HepG2 (cell line): Measurements from ENCODE around the gene CYTH1. TPM values are rescaled to one million over a fixed set of nuclear protein-coding genes. Genes with fewer than 3 reads are reported as not detected.
A peak's percentile ranks its signal among the peaks of the same experiment; 100 is the strongest.

Experiments
- CHD2 ChIP-seq: IDR thresholded peaks from 2 replicates; pipeline ENCODE4 v1.6.1; 2011; ENCODE audit warnings: low read depth, low read length, improper control_type of control experiment
- HMG20B ChIP-seq: conservative IDR thresholded peaks from 2 replicates; pipeline ENCODE4 v1.6.1; 2016; ENCODE audit warnings: missing genetic modification reagents, missing compliant biosample characterization
- HNF4G ChIP-seq, 2 experiments: sonication (generic) in 1 of 2; formaldehyde crosslinking in 1 of 2; IDR thresholded peaks; 2 replicates each; pipeline versions ENCODE4 v1.4.0 to v1.6.1; 2011 to 2020; ENCODE audit warnings: borderline replicate concordance in 2 of 2, low read depth in 2 of 2, mild to moderate bottlenecking in 2 of 2, low read length in 1 of 2, missing genetic modification reagents in 1 of 2, moderate library complexity in 1 of 2
- ISL2 ChIP-seq: sonication (generic); formaldehyde crosslinking; IDR thresholded peaks from 2 replicates; pipeline ENCODE4 v1.5.0; 2020; ENCODE audit warnings: missing genetic modification reagents
- NCOA2 ChIP-seq: sonication (generic); formaldehyde crosslinking; IDR thresholded peaks from 2 replicates; pipeline ENCODE4 v1.8.0; 2022; ENCODE audit warnings: inconsistent platforms
- NCOR1 ChIP-seq: fragments of 200-600 bp; sonication (generic); IDR thresholded peaks from 2 replicates; pipeline ENCODE4 v1.7.0; 2017; ENCODE audit warnings: antibody characterized with exemption, low read length, borderline replicate concordance
- RARA ChIP-seq: IDR thresholded peaks from 2 replicates; pipeline ENCODE4 v1.6.1; 2016; ENCODE audit warnings: missing genetic modification reagents, missing compliant biosample characterization
- SIN3A ChIP-seq: IDR thresholded peaks from 2 replicates; pipeline ENCODE4 v1.6.1; 2011; ENCODE audit warnings: low read depth, mild to moderate bottlenecking, control low read depth, low read length, borderline replicate concordance
- SMARCC2 ChIP-seq: fragments of 450-650 bp; IDR thresholded peaks from 2 replicates; pipeline ENCODE4 v1.6.1; 2017; ENCODE audit warnings: antibody characterized with exemption, mild to moderate bottlenecking
- SP5 ChIP-seq: IDR thresholded peaks from 2 replicates; pipeline ENCODE4 v1.6.1; 2016; ENCODE audit warnings: low read depth, borderline replicate concordance
- ZBTB7B ChIP-seq: sonication (generic); formaldehyde crosslinking; IDR thresholded peaks from 2 replicates; pipeline ENCODE4 v1.4.0; 2020; ENCODE audit warnings: missing genetic modification reagents
- ZFYVE20 ChIP-seq: sonication (generic); formaldehyde crosslinking; IDR thresholded peaks from 2 replicates; pipeline ENCODE4 v1.8.0; 2023; ENCODE audit warnings: low read depth, mild to moderate bottlenecking, moderate library complexity, missing genetic modification reagents, borderline replicate concordance
- ZNF33A ChIP-seq: sonication (generic); formaldehyde crosslinking; IDR thresholded peaks from 2 replicates; pipeline ENCODE4 v1.5.1; 2020; ENCODE audit warnings: missing genetic modification reagents, mild to moderate bottlenecking, moderate library complexity, borderline replicate concordance
- ZNF431 ChIP-seq: sonication (generic); formaldehyde crosslinking; IDR thresholded peaks from 2 replicates; pipeline ENCODE4 v1.9.0; 2022; ENCODE audit warnings: missing genetic modification reagents, low read depth, mild to moderate bottlenecking, borderline replicate concordance
- ZNF543 ChIP-seq: sonication (generic); formaldehyde crosslinking; IDR thresholded peaks from 2 replicates; pipeline ENCODE4 v1.4.0; 2020; ENCODE audit warnings: mild to moderate bottlenecking, missing genetic modification reagents
- ZNF589 ChIP-seq: sonication (generic); formaldehyde crosslinking; conservative IDR thresholded peaks from 2 replicates; pipeline ENCODE4 v1.8.0; 2022; ENCODE audit warnings: mild to moderate bottlenecking, moderate library complexity, missing genetic modification reagents
- ZNF629 ChIP-seq: sonication (generic); formaldehyde crosslinking; conservative IDR thresholded peaks from 2 replicates; pipeline ENCODE4 v1.5.0; 2020; ENCODE audit warnings: missing genetic modification reagents
- ZSCAN21 ChIP-seq: sonication (generic); formaldehyde crosslinking; IDR thresholded peaks from 2 replicates; pipeline ENCODE4 v1.8.0; 2022; ENCODE audit warnings: mild to moderate bottlenecking, missing genetic modification reagents, moderate library complexity, borderline replicate concordance
- polyA plus RNA-seq, 8 experiments: library from polyadenylated mRNA; depleted of rRNA in 3 of 8; stranded (reverse) in 7 of 8; unstranded in 1 of 8; fragments of >200 nt; fragmentation: Illumina TruSeq in 4 of 8; extraction: Trizol in 4 of 8; gene quantifications; 2 replicates each; pipeline versions ENCODE4 v1.2.1 to v1.2.3, GENCODE V29; 2011 to 2016; ENCODE audit warnings: low read depth in 4 of 8, missing spikeins in 1 of 8, mixed read lengths in 1 of 8; ENCODE audit not compliant: insufficient read depth in 1 of 8
- total RNA-seq, 5 experiments: library from RNA; depleted of rRNA; stranded (reverse); fragments of >200 nt; fragmentation: Illumina TruSeq; extraction: Trizol; gene quantifications; 2 replicates each; pipeline ENCODE4 v1.2.3, GENCODE V29; 2016; ENCODE audit warnings: low read depth in 1 of 5
- TF ChIP-seq, protein P1 (sequence below): sonication (generic); formaldehyde crosslinking; IDR thresholded peaks from 2 replicates; pipeline ENCODE4 v1.4.0; 2020; ENCODE audit warnings: missing genetic modification reagents
- TF ChIP-seq, protein P2 (sequence below): sonication (generic); formaldehyde crosslinking; IDR thresholded peaks from 2 replicates; pipeline ENCODE4 v1.4.0; 2020; ENCODE audit warnings: missing genetic modification reagents

CYTH1 gene
- total and polyA plus RNA-seq, 2 of the 13 experiments (the other 11 are each of a cell fraction or from before 2014, with no cell fraction given) = 20.1 to 48.9 TPM

DNA sequence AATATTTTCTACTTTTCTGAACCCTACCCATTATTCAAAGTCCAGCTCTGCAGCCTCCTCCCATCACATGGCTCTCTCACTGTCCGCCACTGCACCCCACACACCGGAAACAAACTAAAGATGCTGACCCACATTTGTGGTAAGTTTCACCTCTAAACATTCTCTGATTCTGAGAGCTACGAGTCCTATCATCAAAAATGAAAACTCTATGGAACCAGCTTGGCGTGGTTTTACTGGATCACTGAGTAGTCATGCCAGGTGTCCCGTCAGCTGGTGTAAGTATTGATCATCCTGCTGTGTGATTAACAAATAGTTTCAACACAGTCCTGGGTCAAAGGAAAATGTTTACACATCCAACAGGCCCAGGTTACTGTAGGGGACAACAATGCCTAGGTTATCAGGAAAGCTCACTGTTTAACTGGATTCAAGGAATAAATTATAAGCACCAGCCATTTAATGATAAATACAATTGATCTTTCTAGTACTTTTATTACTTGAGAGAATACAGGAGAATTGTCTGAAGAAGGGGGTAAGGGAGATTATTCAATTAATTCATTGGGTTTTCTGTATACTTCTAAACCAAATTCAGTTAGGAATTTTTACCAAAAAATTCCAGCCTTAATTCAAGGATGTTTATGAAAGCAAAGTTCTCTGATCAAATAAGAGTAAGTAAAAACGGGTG is 33.9 kb downstream of the CYTH1 start (continued):
- TF ChIP-seq, protein P1, sequence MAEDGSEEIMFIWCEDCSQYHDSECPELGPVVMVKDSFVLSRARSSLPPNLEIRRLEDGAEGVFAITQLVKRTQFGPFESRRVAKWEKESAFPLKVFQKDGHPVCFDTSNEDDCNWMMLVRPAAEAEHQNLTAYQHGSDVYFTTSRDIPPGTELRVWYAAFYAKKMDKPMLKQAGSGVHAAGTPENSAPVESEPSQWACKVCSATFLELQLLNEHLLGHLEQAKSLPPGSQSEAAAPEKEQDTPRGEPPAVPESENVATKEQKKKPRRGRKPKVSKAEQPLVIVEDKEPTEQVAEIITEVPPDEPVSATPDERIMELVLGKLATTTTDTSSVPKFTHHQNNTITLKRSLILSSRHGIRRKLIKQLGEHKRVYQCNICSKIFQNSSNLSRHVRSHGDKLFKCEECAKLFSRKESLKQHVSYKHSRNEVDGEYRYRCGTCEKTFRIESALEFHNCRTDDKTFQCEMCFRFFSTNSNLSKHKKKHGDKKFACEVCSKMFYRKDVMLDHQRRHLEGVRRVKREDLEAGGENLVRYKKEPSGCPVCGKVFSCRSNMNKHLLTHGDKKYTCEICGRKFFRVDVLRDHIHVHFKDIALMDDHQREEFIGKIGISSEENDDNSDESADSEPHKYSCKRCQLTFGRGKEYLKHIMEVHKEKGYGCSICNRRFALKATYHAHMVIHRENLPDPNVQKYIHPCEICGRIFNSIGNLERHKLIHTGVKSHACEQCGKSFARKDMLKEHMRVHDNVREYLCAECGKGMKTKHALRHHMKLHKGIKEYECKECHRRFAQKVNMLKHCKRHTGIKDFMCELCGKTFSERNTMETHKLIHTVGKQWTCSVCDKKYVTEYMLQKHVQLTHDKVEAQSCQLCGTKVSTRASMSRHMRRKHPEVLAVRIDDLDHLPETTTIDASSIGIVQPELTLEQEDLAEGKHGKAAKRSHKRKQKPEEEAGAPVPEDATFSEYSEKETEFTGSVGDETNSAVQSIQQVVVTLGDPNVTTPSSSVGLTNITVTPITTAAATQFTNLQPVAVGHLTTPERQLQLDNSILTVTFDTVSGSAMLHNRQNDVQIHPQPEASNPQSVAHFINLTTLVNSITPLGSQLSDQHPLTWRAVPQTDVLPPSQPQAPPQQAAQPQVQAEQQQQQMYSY (CRISPR knock-in tag) = peak; percentile 16; the same call in 1 of the 2 replicates
- peak; percentile 94 for TF ChIP-seq NCOA2 (CRISPR knock-in tag)
- TF ChIP-seq ZNF629 (CRISPR knock-in tag) = peak; percentile 69
- peak; percentile 91 for TF ChIP-seq RARA (CRISPR knock-in tag)
- 0 out of 2 replicates have a peak, but pooled peaks have one; percentile 51 for TF ChIP-seq ZSCAN21 (CRISPR knock-in tag)
- 0 out of 2 replicates have a peak, but pooled peaks have one; percentile 53 for TF ChIP-seq ZNF431 (CRISPR knock-in tag)
- peak; percentile 65; the same call in 1 of the 2 replicates for TF ChIP-seq ZBTB7B
- no peak for TF ChIP-seq ZNF589 (CRISPR knock-in tag)
- TF ChIP-seq CHD2 = 0 out of 2 replicates have a peak, but pooled peaks have one; percentile 12
- no peak for TF ChIP-seq ZFYVE20 (CRISPR knock-in tag)
- TF ChIP-seq SP5 (CRISPR knock-in tag) = peak; percentile 87
- TF ChIP-seq ISL2 (CRISPR knock-in tag) = peak; percentile 87
- TF ChIP-seq, protein P2, sequence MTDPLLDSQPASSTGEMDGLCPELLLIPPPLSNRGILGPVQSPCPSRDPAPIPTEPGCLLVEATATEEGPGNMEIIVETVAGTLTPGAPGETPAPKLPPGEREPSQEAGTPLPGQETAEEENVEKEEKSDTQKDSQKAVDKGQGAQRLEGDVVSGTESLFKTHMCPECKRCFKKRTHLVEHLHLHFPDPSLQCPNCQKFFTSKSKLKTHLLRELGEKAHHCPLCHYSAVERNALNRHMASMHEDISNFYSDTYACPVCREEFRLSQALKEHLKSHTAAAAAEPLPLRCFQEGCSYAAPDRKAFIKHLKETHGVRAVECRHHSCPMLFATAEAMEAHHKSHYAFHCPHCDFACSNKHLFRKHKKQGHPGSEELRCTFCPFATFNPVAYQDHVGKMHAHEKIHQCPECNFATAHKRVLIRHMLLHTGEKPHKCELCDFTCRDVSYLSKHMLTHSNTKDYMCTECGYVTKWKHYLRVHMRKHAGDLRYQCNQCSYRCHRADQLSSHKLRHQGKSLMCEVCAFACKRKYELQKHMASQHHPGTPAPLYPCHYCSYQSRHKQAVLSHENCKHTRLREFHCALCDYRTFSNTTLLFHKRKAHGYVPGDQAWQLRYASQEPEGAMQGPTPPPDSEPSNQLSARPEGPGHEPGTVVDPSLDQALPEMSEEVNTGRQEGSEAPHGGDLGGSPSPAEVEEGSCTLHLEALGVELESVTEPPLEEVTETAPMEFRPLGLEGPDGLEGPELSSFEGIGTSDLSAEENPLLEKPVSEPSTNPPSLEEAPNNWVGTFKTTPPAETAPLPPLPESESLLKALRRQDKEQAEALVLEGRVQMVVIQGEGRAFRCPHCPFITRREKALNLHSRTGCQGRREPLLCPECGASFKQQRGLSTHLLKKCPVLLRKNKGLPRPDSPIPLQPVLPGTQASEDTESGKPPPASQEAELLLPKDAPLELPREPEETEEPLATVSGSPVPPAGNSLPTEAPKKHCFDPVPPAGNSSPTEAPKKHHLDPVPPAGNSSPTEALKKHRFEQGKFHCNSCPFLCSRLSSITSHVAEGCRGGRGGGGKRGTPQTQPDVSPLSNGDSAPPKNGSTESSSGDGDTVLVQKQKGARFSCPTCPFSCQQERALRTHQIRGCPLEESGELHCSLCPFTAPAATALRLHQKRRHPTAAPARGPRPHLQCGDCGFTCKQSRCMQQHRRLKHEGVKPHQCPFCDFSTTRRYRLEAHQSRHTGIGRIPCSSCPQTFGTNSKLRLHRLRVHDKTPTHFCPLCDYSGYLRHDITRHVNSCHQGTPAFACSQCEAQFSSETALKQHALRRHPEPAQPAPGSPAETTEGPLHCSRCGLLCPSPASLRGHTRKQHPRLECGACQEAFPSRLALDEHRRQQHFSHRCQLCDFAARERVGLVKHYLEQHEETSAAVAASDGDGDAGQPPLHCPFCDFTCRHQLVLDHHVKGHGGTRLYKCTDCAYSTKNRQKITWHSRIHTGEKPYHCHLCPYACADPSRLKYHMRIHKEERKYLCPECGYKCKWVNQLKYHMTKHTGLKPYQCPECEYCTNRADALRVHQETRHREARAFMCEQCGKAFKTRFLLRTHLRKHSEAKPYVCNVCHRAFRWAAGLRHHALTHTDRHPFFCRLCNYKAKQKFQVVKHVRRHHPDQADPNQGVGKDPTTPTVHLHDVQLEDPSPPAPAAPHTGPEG (CRISPR knock-in tag) = peak; percentile 50; the same call in 1 of the 2 replicates
- peak; percentile 84; the same call in 1 of the 2 replicates for TF ChIP-seq SMARCC2
- peak; percentile 62; the same call in 1 of the 2 replicates for TF ChIP-seq HMG20B (CRISPR knock-in tag)
- TF ChIP-seq NCOR1 = peak; percentile 97
- TF ChIP-seq SIN3A = peak; percentile 89; the same call in 1 of the 2 replicates
- TF ChIP-seq ZNF33A (CRISPR knock-in tag) = peak; percentile 98; the same call in 1 of the 2 replicates
- peak; percentile 64; the same call in 1 of the 2 replicates for TF ChIP-seq HNF4G (IDR thresholded peaks at IDR 0.05; ENCODE audit: borderline replicate concordance, low read depth, low read length)
- peak; percentile 62; the same call in 1 of the 2 replicates for TF ChIP-seq HNF4G (CRISPR knock-in tag; IDR thresholded peaks at IDR 0.05; ENCODE audit: borderline replicate concordance, low read depth)
- 0 out of 2 replicates have a peak, but pooled peaks have one; percentile 24 for TF ChIP-seq ZNF543 (CRISPR knock-in tag)
